K562 (cell line): Measurements from ENCODE around the gene STS. TPM values are rescaled to one million over a fixed set of nuclear protein-coding genes. Genes with fewer than 3 reads are reported as not detected.

Experiments used
- ATAC-seq: fragments of 200-7000 bp; cut with Tn5 transposase; 3 replicates; pipeline ENCODE4 v1.9.1; 2020; ENCODE audit warnings: moderate library complexity
- BruUV-seq: library from RNA; stranded (reverse); fragments of 400-500 nt; replicated peaks from 2 replicates; lab custom pipeline; 2021; lab: Mats Ljungman, UMichigan
- CTCF ChIA-PET: fragments of 300-600 bp; formaldehyde crosslinking; extraction: SDS; loops from one replicate; lab custom pipeline; 2021; ENCODE audit warnings: low intra/inter-chr PET ratio; lab: Yijun Ruan, JAX
- POLR2A ChIA-PET: fragments of 300-600, 350-650 bp; sonication (Branson Sonifier 250); formaldehyde crosslinking; extraction: SDS; loops from one replicate; lab custom pipeline; 2021; ENCODE audit warnings: antibody characterized with exemption, inconsistent platforms; lab: Yijun Ruan, JAX
- DNase-seq, 4 experiments: peaks; one replicate each; pipeline versions ENCODE4 v3.0.0 to v3.0.0-alpha.2; 2011 to 2018; ENCODE audit warnings: low spot score in 3 of 4, mixed read lengths in 3 of 4; ENCODE audit errors: extremely low read depth in 1 of 4
- FAIRE-seq: peaks from 2 replicates; lab custom pipeline; 2011; peaks lifted over from hg19 to GRCh38; lab: Jason Lieb, UNC
- H2AFZ ChIP-seq: 2 replicates; pipeline ENCODE4 v1.6.0; 2011; ENCODE audit warnings: low read depth, low read length, control low read depth, inconsistent platforms
- H3K27ac ChIP-seq: fragments of 200-600 bp; 3 replicates; pipeline ENCODE4 v1.8.0; 2011; ENCODE audit warnings: low read depth, mild to moderate bottlenecking, control low read depth, inconsistent platforms, low read length, moderate library complexity, mixed read lengths; ENCODE audit errors: extremely low read depth
- H3K27me3 ChIP-seq, 2 experiments: fragments of 300-600 bp in 1 of 2; 2 replicates in 1 of 2; 3 replicates in 1 of 2; pipeline versions ENCODE4 v1.6.0 to v1.8.0; 2011; ENCODE audit warnings: inconsistent platforms in 2 of 2, low read length in 2 of 2, mild to moderate bottlenecking in 1 of 2, mixed read lengths in 1 of 2, moderate library complexity in 1 of 2; ENCODE audit not compliant: control insufficient read depth in 2 of 2, insufficient read depth in 2 of 2
- H3K36me3 ChIP-seq: fragments of 300-600 bp; 3 replicates; pipeline ENCODE4 v1.8.0; 2011; ENCODE audit warnings: mild to moderate bottlenecking, low read length, inconsistent platforms; ENCODE audit not compliant: control insufficient read depth, insufficient read depth
- H3K4me1 ChIP-seq, 2 experiments: fragments of 200-600 bp in 1 of 2; replicated peaks in 1 of 2; 2 replicates in 1 of 2; 3 replicates in 1 of 2; pipeline versions ENCODE4 v1.5.1 to v1.8.0; 2011; ENCODE audit warnings: inconsistent platforms in 2 of 2, low read length in 2 of 2, mild to moderate bottlenecking in 1 of 2, mixed read lengths in 1 of 2, moderate library complexity in 1 of 2; ENCODE audit not compliant: control insufficient read depth in 2 of 2, insufficient read depth in 2 of 2
- H3K4me2 ChIP-seq: 2 replicates; pipeline ENCODE4 v1.6.1; 2011; ENCODE audit warnings: low read length, control low read depth, inconsistent platforms, mixed read lengths; ENCODE audit not compliant: insufficient read depth
- H3K4me3 ChIP-seq: fragments of 200-600 bp; sonication (generic), shearing (Covaris generic); 2 replicates; pipeline ENCODE4 v1.5.1; 2016; ENCODE audit warnings: control low read depth, inconsistent platforms
- H3K79me2 ChIP-seq: fragments of 200-600 bp; 3 replicates; pipeline ENCODE4 v1.8.0; 2011; ENCODE audit warnings: low read length, inconsistent platforms; ENCODE audit not compliant: control insufficient read depth, insufficient read depth
- H3K9ac ChIP-seq, 2 experiments: 2 replicates each; pipeline versions ENCODE4 v1.6.0 to v1.6.1; 2011; ENCODE audit warnings: low read depth in 2 of 2, low read length in 2 of 2, control low read depth in 1 of 2, inconsistent platforms in 1 of 2, mild to moderate bottlenecking in 1 of 2, mixed read lengths in 1 of 2; ENCODE audit not compliant: insufficient read depth in 1 of 2
- H3K9me1 ChIP-seq: one replicate; pipeline ENCODE4 v1.6.0; 2011; ENCODE audit warnings: inconsistent platforms, mild to moderate bottlenecking, low read length, moderate library complexity; ENCODE audit not compliant: control insufficient read depth, insufficient read depth
- H3K9me3 ChIP-seq: replicated peaks from 2 replicates; pipeline ENCODE4 v1.5.1; 2011; ENCODE audit warnings: low read depth, low read length, inconsistent platforms; ENCODE audit not compliant: control insufficient read depth, insufficient read depth
- H4K20me1 ChIP-seq: replicated peaks from 2 replicates; pipeline ENCODE4 v1.6.1; 2011; ENCODE audit warnings: low read length, inconsistent platforms, mixed read lengths; ENCODE audit not compliant: control insufficient read depth, insufficient read depth
- ATF7 ChIP-seq: fragments of 450-650 bp; IDR thresholded peaks from 2 replicates; pipeline ENCODE4 v1.7.1; 2014; ENCODE audit warnings: mild to moderate bottlenecking, moderate library complexity
- CGGBP1 ChIP-seq: fragments of 250-450 bp; sonication (Bioruptor Pico); IDR thresholded peaks from 2 replicates; pipeline ENCODE4 v1.9.0; 2021; ENCODE audit warnings: mild to moderate bottlenecking
- PYGO2 ChIP-seq: fragments of 450-650 bp; IDR thresholded peaks from 2 replicates; pipeline ENCODE4 v1.6.1; 2016; ENCODE audit warnings: mild to moderate bottlenecking, missing genetic modification characterization, moderate library complexity, missing compliant biosample characterization
- RBM14 ChIP-seq: fragments of 200-400 bp; formaldehyde crosslinking; IDR thresholded peaks from 2 replicates; pipeline ENCODE4 v1.6.1; 2018; ENCODE audit warnings: low read depth, mild to moderate bottlenecking, low read length, moderate library complexity, borderline replicate concordance; ENCODE audit not compliant: insufficient read depth
- RFX1 ChIP-seq: fragments of 450-650 bp; IDR thresholded peaks from 2 replicates; pipeline ENCODE4 v1.6.1; 2016; ENCODE audit warnings: mild to moderate bottlenecking, moderate library complexity
- ZNF354B ChIP-seq: fragments of 250-450 bp; sonication (Bioruptor Pico); IDR thresholded peaks from 2 replicates; pipeline ENCODE4 v1.4.0; 2020
- ZNF512 ChIP-seq: IDR thresholded peaks from 2 replicates; pipeline ENCODE4 v1.6.1; 2016; ENCODE audit warnings: missing genetic modification characterization, missing compliant biosample characterization
- WGBS: fragments of 100-300 bp; shearing (Covaris generic); methylation state at CpG from one replicate; pipeline ENCODE4 v1.1.6; 2016; ENCODE audit warnings: low coverage, mixed read lengths; ENCODE audit not compliant: insufficient coverage; ENCODE audit errors: missing lambda C conversion rate; 5-methylcytosine and 5-hydroxymethylcytosine counted together
- in situ Hi-C: fragments of 300-500 bp; cut with MboI; formaldehyde crosslinking; loops from 4 replicates; pipeline ENCODE4 v1.15.0; 2018; ENCODE audit warnings: inconsistent platforms, mixed read lengths
- intact Hi-C: fragments of 100-400 bp; cut with micrococcal nuclease; formaldehyde crosslinking; loops from 2 replicates; pipeline ENCODE4 v1.14.2; 2022
- polyA plus RNA-seq, 8 experiments: library from polyadenylated mRNA; depleted of rRNA in 4 of 8; stranded (reverse) in 5 of 8; unstranded in 3 of 8; fragments of >200 nt; fragmentation: Nextera tagmentation in 2 of 8; fragmentation: Illumina TruSeq in 1 of 8; extraction: Ambion mirVana in 2 of 8; extraction: Trizol in 1 of 8; gene quantifications; 2 replicates each; pipeline versions ENCODE4 v1.2.1 to v1.2.3, GENCODE V29; 2011 to 2014; ENCODE audit warnings: inconsistent platforms in 1 of 8, missing spikeins in 1 of 8
- total RNA-seq, 7 experiments: library from RNA; depleted of rRNA in 6 of 7; stranded (reverse); fragments of >200 nt in 6 of 7; fragmentation: Illumina TruSeq in 2 of 7; extraction: Trizol in 2 of 7; gene quantifications; 2 replicates each; pipeline versions ENCODE4 v1.2.1 to v1.2.3, GENCODE V29; 2011 to 2021; ENCODE audit warnings: low replicate concordance in 1 of 7

The STS gene
- total and polyA plus RNA-seq, 9 of the 15 experiments (the other 6 are each of a cell fraction or from before 2014, with no cell fraction given) = 0.14 to 1.3 (median 0.63) TPM

DNA sequence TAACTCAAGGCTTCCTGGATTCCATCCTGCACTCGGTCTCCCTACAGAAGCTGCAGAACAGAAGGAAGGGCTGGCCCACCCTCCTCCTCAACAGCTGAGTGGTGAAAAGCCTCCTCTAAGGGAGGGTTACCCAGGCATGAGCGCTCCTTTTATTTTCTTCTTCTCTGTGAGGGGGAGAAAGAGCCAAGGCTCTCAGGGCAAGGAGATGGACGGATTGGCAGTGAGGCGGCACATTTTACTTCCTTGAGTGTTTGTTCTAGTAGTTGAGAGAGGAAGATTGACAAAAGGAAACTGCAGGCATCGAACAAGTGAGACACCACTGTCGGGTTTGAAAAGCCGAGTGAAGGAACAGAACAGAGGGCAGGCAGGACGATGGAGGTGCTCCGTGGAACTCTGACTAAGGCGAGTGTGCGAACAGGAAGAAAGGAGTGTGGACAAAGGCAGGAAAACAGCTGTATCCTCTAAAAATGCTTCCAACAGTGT is 38.4 kb upstream of the STS start:
- intact Hi-C loops (no loop called here), in situ Hi-C loops (no loop called here)
- DNase-seq (no peak), FAIRE-seq (no peak), ATAC-seq (no peak)
- WGBS = 92% methylated on average over 7 of the region's 11 CpGs
- H3K4me3 ChIP-seq = no peak overlapping the region
- ChIA-PET CTCF (no interaction called here), POLR2A (interaction anchor here (0.8 kb wide), 1 partner anchor 57 kb away, joined by 3 read pairs; no protein-coding TSS in a partner anchor)
- no peaks in the 10 kb centered on the region for H3K9me3 ChIP-seq
- no peak overlapping the region for H3K9ac ChIP-seq
- peaks cover 17% of the 10 kb centered on the region; the same call in 1 of the 3 replicates for H3K36me3 ChIP-seq
- H3K27me3 ChIP-seq = no peaks in the 10 kb centered on the region
- H3K9me1 ChIP-seq = no peaks in the 10 kb centered on the region
- no peaks in the 10 kb centered on the region; the same call in 2 of the 3 replicates for H3K79me2 ChIP-seq
- no peak overlapping the region for H3K27ac ChIP-seq
- BruUV-seq = no TSS peak
- no peak overlapping the region for H2AFZ ChIP-seq
- H4K20me1 ChIP-seq = no peaks in the 10 kb centered on the region
- no peaks in the 10 kb centered on the region; a peak in 3 of 5 replicates for H3K4me1 ChIP-seq
- TF ChIP-seq RBM14 (no peak), RFX1 (no peak), CGGBP1 (CRISPR knock-in tag) (no peak), ZNF354B (CRISPR knock-in tag) (no peak), PYGO2 (tag) (no peak), ZNF512 (tag) (no peak), ATF7 (no peak)
- no peak overlapping the region for H3K4me2 ChIP-seq
